Ramos (cell line): ENCODE data around the gene GTF3C5.
"Not testable (repeated sequence)": the region's sequence is repeated elsewhere in the genome, so short reads cannot be mapped to it uniquely, and the experiment has no call there.

Experiments used
- in situ Hi-C: fragments of 300-500 bp; cut with MboI; formaldehyde crosslinking; loops from one replicate; pipeline ENCODE4 v1.14.3; 2022; ENCODE audit warnings: low sequenced_read_pairs; ENCODE audit not compliant: unreplicated experiment

The GTF3C5 gene

DNA sequence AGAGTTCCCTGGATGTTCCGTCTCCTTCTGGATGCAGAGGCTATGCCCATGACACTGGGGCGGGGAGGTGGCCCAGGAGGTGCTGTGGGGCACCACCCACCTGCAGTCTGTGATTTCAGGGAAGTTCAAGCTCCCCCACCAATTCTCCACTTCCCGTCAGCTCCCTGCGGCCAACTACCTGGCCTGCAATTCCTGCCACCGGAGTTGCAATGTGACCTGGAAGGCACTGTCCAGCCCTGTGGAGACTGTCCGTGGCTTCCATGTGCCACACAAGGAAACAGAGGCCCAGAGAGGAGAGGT, 35.7 kb upstream of the GTF3C5 start:
- in situ Hi-C loops = no loop called here

GRCh38 chr9:132995879-132996278, 34.9 kb upstream of the GTF3C5 start:
- in situ Hi-C loops = no loop called here

- in situ Hi-C loops = no loop called here
Measured at GRCh38 chr9:132996526-132996925, 34.3 kb upstream of the GTF3C5 start.

DNA sequence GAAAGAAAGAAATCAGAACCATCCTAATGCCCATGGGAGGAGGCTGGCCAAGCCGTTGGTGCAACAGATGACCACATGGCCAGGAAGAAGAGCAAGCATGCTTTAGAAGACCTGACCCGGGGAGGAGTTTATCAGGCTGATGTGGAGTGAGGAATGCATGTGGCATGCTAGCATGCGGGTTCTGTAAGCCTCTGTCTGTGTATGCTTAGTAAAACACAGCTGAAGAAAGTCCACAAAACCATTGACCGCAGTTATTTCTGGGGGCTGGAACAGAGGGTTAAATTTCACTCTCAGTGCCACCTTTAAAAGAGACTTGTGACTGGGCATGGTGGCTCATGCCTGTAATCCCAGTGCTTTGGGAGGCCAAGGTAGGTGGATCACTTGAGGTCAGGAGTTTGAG, 33.2 kb upstream of the GTF3C5 start:
- in situ Hi-C loops = no loop called here

- in situ Hi-C loops = not testable (repeated sequence)
Measured at GRCh38 chr9:132998221-132998620, 32.6 kb upstream of the GTF3C5 start.

DNA sequence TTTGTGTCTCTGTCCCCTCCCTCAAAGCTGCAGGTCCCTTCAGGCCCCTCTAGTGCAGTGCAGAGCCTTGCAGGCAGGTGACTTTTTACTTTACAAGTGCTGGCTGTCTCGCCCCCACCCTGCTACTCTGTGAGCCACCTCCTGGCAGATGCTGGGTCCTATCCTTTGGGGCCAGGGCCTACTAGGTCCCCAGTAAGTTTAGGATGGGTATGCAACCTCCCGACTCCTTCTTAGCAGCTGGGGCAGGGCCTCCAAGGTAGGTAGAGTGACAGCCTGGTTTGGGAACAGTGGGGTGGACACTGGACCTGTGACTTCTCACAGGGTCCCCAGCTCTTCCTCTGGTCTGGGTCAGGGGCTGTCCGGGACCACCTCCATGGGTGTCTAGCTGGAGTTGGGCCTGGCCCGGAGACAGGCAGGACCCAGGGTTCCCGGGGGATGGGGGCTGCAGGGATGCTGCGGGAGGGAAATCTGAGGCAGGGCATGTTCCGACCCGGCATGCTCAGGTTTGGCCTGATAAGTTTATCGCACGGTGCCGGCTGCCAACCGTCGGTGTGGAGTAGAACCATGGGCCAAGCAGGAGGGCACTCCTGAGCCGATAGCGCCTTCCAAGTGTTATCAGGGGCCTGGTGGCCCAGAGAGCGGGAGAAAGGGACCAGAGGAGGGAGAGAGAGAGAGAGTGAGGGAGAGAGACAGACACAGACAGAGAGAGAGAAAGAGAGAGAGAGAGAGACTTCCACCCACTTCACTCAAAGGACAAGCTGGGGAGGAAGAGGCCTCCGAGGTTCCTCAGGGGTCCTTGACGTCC, 31.8 kb upstream of the GTF3C5 start:
- in situ Hi-C loops = no loop called here

DNA sequence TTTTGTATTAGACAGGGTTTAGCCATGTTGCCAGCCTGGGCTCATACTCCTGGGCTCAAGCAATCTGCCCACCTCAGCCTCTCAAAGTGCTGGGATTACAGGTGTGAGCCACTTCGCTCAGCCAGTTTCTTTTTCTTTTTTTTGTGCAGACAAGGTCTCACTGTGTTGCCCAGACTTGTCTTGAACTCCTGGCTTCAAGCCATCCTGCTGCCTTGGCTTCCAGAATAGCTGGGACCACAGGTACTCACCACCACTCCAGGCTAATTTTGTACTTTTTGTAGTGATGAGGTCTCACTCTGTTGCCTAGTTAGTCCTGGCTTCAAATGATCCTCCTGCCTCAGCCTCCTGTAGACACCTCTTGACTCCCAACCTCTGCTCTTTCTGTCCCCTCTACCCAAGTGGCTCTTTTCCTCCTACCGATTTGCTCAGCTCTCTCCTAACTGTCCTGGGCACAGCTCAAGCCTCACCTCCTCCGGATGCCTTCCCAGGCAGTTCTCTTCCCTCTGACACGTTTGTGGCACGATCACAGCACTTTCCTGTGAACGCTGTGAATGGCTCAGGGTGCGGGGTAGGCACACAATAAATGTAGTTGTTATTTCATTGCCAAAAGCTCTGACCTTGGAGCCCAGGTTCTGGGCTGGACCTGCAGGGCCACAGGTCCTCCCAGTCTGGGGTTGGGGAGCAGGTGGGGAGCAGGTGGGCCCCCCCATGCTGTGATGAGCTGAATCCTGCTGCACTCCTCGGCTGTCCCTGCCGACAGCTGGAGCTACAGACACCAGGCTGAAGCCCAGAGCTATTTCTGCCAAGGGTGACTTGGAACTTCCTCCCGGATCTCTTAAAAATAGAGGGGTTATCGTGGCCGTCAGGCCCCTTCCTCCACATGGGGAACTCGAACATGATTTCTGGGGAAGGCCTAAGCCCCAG, 28.4 kb upstream of the GTF3C5 start:
- in situ Hi-C loops = no loop called here

DNA sequence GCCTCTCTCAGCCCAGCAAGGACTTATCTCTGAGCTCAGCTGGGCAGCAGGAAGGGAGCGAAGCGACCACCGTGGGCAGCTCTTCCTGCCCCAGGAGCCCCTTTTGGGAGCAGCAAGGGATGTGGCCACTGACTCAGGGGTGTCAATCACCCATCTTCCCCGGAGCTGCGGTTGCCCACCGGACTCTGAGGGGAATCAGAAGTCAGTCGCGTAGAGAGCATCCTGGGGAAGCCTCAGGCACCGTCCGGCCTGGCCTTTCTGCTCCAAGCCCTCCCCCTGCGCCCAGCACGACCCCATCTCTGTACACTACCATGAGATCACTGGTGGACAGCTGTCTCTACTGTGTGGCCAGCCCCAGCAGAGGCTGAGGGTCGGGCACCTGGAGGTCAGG, 27.7 kb upstream of the GTF3C5 start:
- in situ Hi-C loops = no loop called here

DNA sequence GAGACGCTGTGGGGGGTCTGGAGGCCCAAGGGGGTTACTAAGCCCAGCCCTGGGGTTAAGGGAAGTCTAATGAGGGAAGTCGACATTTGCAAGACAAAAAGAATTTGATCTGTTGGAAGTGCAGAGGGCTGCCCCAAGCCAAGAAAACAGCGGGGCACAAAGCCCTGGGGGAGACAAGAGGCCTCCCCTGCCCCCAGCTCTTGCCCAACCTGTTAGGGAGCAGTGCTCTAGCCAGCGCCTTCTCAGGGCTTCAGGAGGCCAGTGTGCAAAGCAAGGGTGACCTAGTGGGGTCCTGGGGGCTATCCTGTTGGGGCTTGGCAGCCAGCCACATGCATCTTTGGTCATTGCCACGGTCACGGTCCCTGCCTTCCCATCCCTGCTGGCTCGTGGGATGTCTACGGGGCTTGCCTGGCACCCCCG, 27.1 kb upstream of the GTF3C5 start:
- in situ Hi-C loops = no loop called here

DNA sequence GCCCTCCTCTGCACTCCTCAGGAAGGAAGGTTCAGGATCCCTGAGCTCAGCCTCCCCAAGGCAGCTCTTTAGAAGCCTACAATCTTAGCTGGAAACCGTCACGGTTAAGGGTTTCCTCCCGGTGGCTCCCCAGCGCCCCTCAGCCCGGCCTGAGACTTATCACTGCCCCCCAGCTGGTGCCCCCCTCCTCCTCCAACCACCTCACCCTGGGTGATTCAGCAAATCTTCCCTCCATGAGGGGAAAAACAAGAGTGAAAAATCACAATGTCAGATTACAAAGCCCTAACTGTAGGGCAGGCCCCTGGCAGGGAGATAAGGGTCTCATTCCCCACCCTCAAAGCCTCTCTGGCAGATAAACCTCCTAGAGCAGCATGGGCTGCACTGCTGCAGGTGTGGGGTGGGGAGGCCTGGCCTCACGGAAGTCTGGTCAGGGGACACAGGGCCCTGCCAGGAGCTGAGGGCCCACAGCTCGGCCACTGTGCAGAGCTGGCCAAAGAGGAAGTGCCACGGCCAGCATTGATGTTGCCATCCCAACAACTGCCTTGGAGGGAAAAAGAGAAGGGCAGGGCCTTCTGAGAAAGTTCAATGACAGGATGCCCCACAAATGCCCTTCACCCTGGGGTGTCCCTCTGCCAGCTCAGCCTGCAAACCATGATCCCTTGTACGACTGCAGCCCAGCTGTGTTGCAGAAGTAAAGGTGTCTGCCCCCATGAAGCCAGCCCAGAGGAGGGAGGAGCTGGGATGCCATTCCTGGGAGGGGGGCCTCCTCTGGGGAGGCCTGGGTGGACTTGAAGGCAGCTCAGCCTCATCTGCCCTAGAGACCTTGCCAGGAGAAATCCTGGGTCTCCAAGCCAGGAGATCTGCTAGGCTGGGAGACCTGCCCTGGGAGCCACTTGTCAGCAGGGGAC, 26.5 kb upstream of the GTF3C5 start:
- in situ Hi-C loops = no loop called here

GRCh38 chr9:133004999-133005760, 25.6 kb upstream of the GTF3C5 start:
- in situ Hi-C loops = no loop called here

DNA sequence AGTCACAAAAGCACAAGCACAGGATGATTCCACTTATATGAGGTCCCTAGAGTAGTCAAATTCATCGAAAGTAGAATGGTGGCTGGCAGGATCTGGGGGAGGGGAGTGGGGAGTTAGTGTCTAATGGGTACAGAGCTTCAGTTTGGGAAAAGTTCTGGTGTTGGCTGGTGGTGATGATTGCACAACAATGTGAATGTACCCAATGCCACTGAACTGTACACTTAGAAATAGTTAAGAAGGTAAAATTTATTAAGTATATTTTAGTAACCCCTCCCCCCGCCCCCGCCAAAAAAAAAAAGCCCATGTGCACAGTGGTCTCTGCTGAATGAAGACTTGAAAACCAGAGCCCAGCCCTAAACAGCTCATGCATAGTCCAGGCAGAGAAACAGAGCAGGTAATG, 24.8 kb upstream of the GTF3C5 start:
- in situ Hi-C loops = no loop called here

GRCh38 chr9:133006731-133007352, 24.0 kb upstream of the GTF3C5 start:
- in situ Hi-C loops = no loop called here

DNA sequence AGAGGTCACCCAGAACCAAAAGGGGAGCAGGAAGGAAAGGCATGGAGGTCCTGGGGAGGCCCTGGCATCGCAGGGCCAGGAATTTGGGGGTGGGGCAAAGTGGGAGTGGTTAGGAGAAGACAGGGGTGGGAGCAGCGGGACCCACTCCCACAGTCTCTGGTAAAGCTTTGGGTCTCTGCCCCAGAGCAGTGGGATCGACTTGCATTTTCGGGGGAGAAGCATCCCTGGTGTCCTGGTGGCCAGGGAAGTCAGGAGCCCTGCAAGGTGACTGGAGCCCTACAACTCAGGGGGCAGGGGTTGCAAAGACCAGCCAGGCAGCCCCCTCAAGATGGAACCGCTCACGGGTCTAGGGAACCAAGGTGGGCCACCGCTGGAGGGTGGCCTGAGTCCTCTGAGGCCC, 22.4 kb upstream of the GTF3C5 start:
- in situ Hi-C loops = no loop called here

DNA sequence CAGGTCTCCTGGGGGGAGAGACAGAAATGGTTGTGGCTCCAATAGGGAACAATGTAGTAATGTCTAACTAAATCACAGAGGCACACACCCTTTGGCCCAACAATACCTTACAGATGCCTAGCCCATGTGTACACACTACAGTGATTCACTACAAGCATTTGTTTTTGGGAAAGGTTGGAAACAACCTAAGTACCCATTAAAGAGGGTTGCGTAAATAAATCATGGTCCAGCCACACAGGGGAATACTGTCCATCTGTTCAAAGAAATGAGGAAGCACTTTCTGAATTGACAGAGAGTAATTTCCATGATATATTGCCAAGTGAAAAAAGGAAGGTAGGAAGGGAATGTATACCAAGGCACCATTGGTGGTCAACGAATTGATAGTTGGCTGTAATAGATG, 22.0 kb upstream of the GTF3C5 start:
- in situ Hi-C loops = no loop called here

GRCh38 chr9:133009906-133010582, 20.8 kb upstream of the GTF3C5 start:
- in situ Hi-C loops = no loop called here

DNA sequence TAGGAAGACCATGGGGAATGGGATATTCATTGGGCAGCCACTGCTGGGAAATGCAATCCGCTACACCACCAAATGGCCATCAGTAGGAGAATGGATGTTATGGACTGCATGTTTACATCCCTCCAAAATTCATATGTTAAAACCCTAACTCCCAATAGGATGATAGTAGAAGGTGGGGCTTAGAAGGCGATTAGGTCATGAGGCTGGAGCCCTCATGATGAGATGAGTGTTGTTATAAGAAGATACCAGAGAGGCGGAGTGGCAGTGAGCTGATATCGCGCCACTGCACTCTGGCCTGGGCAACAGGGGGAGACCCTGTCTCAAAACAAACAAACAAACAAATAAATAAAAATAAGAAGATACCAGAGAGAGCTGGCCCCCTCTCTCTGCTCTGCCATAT, 16.1 kb upstream of the GTF3C5 start:
- in situ Hi-C loops = no loop called here

GRCh38 chr9:133023117-133023890, 7.5 kb upstream of the GTF3C5 start:
- in situ Hi-C loops = no loop called here
